H54 (cell line): ENCODE data around the gene STPG4.
"Not testable (repeated sequence)": the region's sequence is repeated elsewhere in the genome, so short reads cannot be mapped to it uniquely, and the experiment has no call there.

ENCODE experiments used
- DNase-seq: peaks from one replicate; pipeline ENCODE4 v3.0.0; 2011; ENCODE audit warnings: low spot score, mixed read lengths; ENCODE audit not compliant: insufficient read length
- FAIRE-seq: peaks from 3 replicates; lab custom pipeline; 2011; peaks lifted over from hg19 to GRCh38; lab: Jason Lieb, UNC
- POLR2A ChIP-seq: IDR thresholded peaks from 2 replicates; pipeline ENCODE4 v1.6.1; 2011; ENCODE audit warnings: low read depth, mild to moderate bottlenecking, low read length

The STPG4 gene

GRCh38 chr2:47155091-47155876 lies at the start of gene STPG4:
Gene STPG4 (minus strand): TSS chr2:47155308. CDS start chr2:47155251, 57 bp downstream.
- FAIRE-seq (peak; percentile 27), DNase-seq (no peak)
- TF ChIP-seq POLR2A = no peak

GRCh38 chr2:47204691-47205090 lies 49.6 kb upstream of the STPG4 start:
- no peak for TF ChIP-seq POLR2A
- DNase-seq (no peak), FAIRE-seq (no peak)

GRCh38 chr2:47203995-47204394 lies 48.9 kb upstream of the STPG4 start:
- no peak for TF ChIP-seq POLR2A
- no peak for FAIRE-seq

GRCh38 chr2:47201224-47201623 lies 46.1 kb upstream of the STPG4 start:
- FAIRE-seq (peak; percentile 38), DNase-seq (no peak)
- no peak for TF ChIP-seq POLR2A

More at GRCh38 chr2:47203995-47204394, 48.9 kb upstream of the STPG4 start:
- DNase-seq = no peak

- DNase-seq = peak; percentile 69
- no peak for TF ChIP-seq POLR2A
- FAIRE-seq = peak; percentile 98
Observed at GRCh38 chr2:47198985-47199451, 43.9 kb upstream of the STPG4 start.

GRCh38 chr2:47196499-47196898 lies 41.4 kb upstream of the STPG4 start:
- no peak for DNase-seq

GRCh38 chr2:47196046-47196445 lies 40.9 kb upstream of the STPG4 start:
- no peak for FAIRE-seq
- no peak for DNase-seq

More at GRCh38 chr2:47196499-47196898, 41.4 kb upstream of the STPG4 start:
- no peak for TF ChIP-seq POLR2A
- no peak for FAIRE-seq

GRCh38 chr2:47195148-47195547 lies 40.0 kb upstream of the STPG4 start:
- FAIRE-seq = peak; percentile 45
- TF ChIP-seq POLR2A = no peak
- DNase-seq = no peak

More at GRCh38 chr2:47196046-47196445, 40.9 kb upstream of the STPG4 start:
- TF ChIP-seq POLR2A = no peak

- no peak for DNase-seq
- no peak for FAIRE-seq
- no peak for TF ChIP-seq POLR2A
Observed at GRCh38 chr2:47194410-47194809, 39.3 kb upstream of the STPG4 start.

- DNase-seq (no peak), FAIRE-seq (no peak)
- TF ChIP-seq POLR2A = no peak
Observed at GRCh38 chr2:47193607-47194006, 38.5 kb upstream of the STPG4 start.

GRCh38 chr2:47190188-47190881 lies 35.2 kb upstream of the STPG4 start:
- peak; percentile 33 for FAIRE-seq
- DNase-seq = no peak
- no peak for TF ChIP-seq POLR2A

GRCh38 chr2:47189635-47190034 lies 34.5 kb upstream of the STPG4 start:
- FAIRE-seq = peak; percentile 73
- no peak for TF ChIP-seq POLR2A

GRCh38 chr2:47187069-47187468 lies 32.0 kb upstream of the STPG4 start:
- FAIRE-seq (no peak), DNase-seq (no peak)
- no peak for TF ChIP-seq POLR2A

More at GRCh38 chr2:47189635-47190034, 34.5 kb upstream of the STPG4 start:
- DNase-seq = no peak

GRCh38 chr2:47186351-47186750 lies 31.2 kb upstream of the STPG4 start:
- DNase-seq (no peak), FAIRE-seq (no peak)
- TF ChIP-seq POLR2A = no peak

- FAIRE-seq, DNase-seq: not testable (repeated sequence)
Observed at GRCh38 chr2:47185098-47185497, 30.0 kb upstream of the STPG4 start.
